KMS-11 (cell line): ENCODE data around the gene CASKIN2.

Experiments
- H2AFZ ChIP-seq: fragments of 200-600 bp; sonication (generic); 2 replicates; pipeline ENCODE4 v1.6.1; 2016; ENCODE audit warnings: antibody characterized with exemption, mixed run types, low read depth
- H3K27ac ChIP-seq: fragments of 200-600 bp; sonication (generic); 2 replicates; pipeline ENCODE4 v1.6.1; 2016; ENCODE audit warnings: mild to moderate bottlenecking, mixed run types
- H3K27me3 ChIP-seq: fragments of 200-600 bp; sonication (generic); 2 replicates; pipeline ENCODE4 v1.6.1; 2017; ENCODE audit warnings: mild to moderate bottlenecking, low read depth, mixed run types, moderate library complexity; ENCODE audit not compliant: insufficient read depth
- H3K36me3 ChIP-seq: fragments of 200-600 bp; sonication (generic); 2 replicates; pipeline ENCODE4 v1.6.1; 2017; ENCODE audit warnings: mild to moderate bottlenecking, mixed run types; ENCODE audit not compliant: insufficient read depth
- H3K4me1 ChIP-seq: fragments of 200-600 bp; sonication (generic); 2 replicates; pipeline ENCODE4 v1.6.1; 2016; ENCODE audit warnings: mild to moderate bottlenecking, low read depth, mixed run types; ENCODE audit not compliant: poor library complexity, severe bottlenecking
- H3K4me2 ChIP-seq: fragments of 200-600 bp; sonication (generic); 2 replicates; pipeline ENCODE4 v1.7.0; 2016; ENCODE audit warnings: mild to moderate bottlenecking, mixed run types
- H3K4me3 ChIP-seq: fragments of 200-600 bp; sonication (generic); IDR thresholded peaks from 2 replicates; pipeline ENCODE4 v1.6.1; 2017; ENCODE audit warnings: low read depth, low read length, mixed read lengths; ENCODE audit not compliant: insufficient read depth
- H3K79me2 ChIP-seq: fragments of 200-600 bp; sonication (generic); 2 replicates; pipeline ENCODE4 v1.6.1; 2016; ENCODE audit warnings: low read depth, mixed run types; ENCODE audit not compliant: insufficient read depth
- H3K9ac ChIP-seq: fragments of 200-600 bp; sonication (generic); 2 replicates; pipeline ENCODE4 v1.6.1; 2016; ENCODE audit warnings: mild to moderate bottlenecking, mixed run types
- H4K20me1 ChIP-seq: fragments of 200-600 bp; sonication (generic); 2 replicates; pipeline ENCODE4 v1.6.1; 2016; ENCODE audit warnings: mild to moderate bottlenecking, mixed run types; ENCODE audit not compliant: insufficient read depth
- CTCF ChIP-seq: fragments of 200-600 bp; sonication (generic); conservative IDR thresholded peaks from 2 replicates; pipeline ENCODE4 v1.6.1; 2017; ENCODE audit warnings: low read depth, mild to moderate bottlenecking, antibody characterized with exemption, low read length, moderate library complexity, mixed read lengths

Gene CASKIN2

DNA sequence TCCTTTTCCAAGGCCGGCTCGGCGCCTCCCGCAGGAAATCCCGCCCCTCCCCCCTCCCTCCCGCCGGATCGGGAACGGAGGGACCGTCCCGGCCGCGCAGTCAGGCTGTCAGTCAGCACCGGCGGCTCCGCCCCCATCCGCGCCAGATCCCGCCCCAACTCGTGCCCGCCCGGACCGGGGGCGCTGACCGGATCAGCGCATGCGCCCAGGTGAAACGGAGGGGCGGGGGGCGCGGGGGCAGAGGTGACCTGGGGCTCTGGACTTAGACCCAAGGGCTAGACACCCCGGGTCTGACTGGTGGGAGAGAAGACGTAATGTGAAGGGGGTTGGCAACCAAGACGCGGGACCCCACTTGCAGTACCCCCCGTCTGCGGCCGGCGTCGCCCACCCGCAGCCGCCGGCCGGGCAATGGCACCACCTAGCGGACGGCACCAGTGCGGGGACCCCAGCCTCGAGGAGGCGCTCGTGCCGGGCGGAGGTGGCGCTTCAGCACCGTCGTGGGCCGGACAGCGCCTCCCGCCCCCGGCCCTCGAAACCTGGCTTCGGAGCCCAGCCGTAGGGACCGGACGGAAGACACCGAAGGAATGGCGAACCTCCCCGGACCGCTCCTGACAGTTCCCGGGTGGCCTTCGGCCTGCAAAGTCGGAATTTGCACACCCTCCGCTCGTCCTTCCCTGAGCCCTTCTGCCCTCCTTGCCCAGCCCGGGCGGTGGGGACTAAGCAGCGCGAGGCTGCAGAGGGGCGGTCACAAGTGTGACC, at the start of gene CASKIN2:
Gene CASKIN2 (minus strand): TSS at position 42 of the 759 bp plus-strand sequence. CDS start 1,733 bp downstream, outside the sequence.
- Histone ChIP-seq H3K27me3 (no peaks in the 10 kb centered on the region), H3K9ac (peak within 1 kb of the TSS; percentile 22; the same call in 1 of the 2 replicates), H3K27ac (no peak within 1 kb of the TSS), H3K79me2 (no peaks in the 10 kb centered on the region), H3K36me3 (no peaks in the 10 kb centered on the region), H3K4me2 (peak within 1 kb of the TSS; percentile 99), H2AFZ (peak within 1 kb of the TSS; percentile 99), H3K4me1 (peaks cover 20% of the 10 kb centered on the region), H3K4me3 (no peak within 1 kb of the TSS), H4K20me1 (no peaks in the 10 kb centered on the region)
- peak; percentile 93 for TF ChIP-seq CTCF

DNA sequence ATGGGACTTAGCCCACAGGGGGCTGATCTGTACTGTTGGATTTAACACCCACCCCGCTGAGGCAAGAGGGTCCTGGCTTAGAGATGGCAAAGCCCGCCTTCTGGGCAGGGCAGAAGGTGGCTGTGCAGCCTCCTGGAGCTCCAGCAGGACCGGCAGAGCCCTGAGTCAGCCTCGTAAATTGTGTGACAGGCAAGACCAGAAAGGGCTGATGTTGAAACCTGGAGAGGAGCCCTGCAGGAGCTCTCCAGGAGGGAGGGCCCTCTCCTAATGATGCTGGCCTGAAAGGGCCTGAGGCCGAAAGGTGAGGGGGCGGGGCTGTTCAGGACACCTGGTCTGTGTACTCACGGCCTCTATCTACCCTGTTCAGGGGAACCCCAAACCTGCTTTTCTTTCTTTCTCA, 49.7 kb upstream of the CASKIN2 start:
- TF ChIP-seq CTCF: no peak
- H3K79me2 ChIP-seq: no peaks in the 10 kb centered on the region
- H2AFZ ChIP-seq: no peak overlapping the region
- H3K36me3 ChIP-seq: no peaks in the 10 kb centered on the region
- no peak overlapping the region for H3K4me3 ChIP-seq
- no peak overlapping the region for H3K27ac ChIP-seq
- peaks cover 5% of the 10 kb centered on the region for H3K4me1 ChIP-seq
- no peaks in the 10 kb centered on the region for H3K27me3 ChIP-seq
- no peaks in the 10 kb centered on the region for H4K20me1 ChIP-seq
- H3K4me2 ChIP-seq: no peak overlapping the region
- no peak overlapping the region for H3K9ac ChIP-seq

DNA sequence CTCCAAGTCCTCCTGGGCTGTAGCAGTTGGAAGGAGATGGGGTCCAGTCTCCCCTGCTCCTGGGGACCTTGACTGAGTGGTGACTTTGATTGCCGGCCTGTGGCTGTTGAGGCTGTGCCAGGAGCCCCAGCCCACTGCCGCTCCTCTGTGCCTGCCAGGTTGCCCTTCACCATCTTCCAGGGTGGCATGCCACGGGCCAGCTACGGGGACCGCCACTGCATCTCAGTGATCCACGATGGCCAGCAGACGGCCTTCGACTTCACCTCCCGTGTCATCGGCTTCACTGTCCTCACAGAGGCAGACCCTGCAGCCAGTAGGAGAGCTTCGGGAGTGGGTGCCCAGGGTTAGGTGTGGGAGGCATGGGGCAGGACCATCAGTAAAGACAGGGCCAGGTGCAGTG, 48.9 kb upstream of the CASKIN2 start:
- no peak overlapping the region for H3K4me3 ChIP-seq
- no peak overlapping the region for H3K4me2 ChIP-seq
- no peak overlapping the region for H3K9ac ChIP-seq
- H3K4me1 ChIP-seq: peaks cover 5% of the 10 kb centered on the region
- H2AFZ ChIP-seq: no peak overlapping the region
- H3K27me3 ChIP-seq: no peaks in the 10 kb centered on the region
- H4K20me1 ChIP-seq: no peaks in the 10 kb centered on the region
- TF ChIP-seq CTCF: no peak
- no peaks in the 10 kb centered on the region for H3K36me3 ChIP-seq
- no peak overlapping the region for H3K27ac ChIP-seq
- no peaks in the 10 kb centered on the region for H3K79me2 ChIP-seq

DNA sequence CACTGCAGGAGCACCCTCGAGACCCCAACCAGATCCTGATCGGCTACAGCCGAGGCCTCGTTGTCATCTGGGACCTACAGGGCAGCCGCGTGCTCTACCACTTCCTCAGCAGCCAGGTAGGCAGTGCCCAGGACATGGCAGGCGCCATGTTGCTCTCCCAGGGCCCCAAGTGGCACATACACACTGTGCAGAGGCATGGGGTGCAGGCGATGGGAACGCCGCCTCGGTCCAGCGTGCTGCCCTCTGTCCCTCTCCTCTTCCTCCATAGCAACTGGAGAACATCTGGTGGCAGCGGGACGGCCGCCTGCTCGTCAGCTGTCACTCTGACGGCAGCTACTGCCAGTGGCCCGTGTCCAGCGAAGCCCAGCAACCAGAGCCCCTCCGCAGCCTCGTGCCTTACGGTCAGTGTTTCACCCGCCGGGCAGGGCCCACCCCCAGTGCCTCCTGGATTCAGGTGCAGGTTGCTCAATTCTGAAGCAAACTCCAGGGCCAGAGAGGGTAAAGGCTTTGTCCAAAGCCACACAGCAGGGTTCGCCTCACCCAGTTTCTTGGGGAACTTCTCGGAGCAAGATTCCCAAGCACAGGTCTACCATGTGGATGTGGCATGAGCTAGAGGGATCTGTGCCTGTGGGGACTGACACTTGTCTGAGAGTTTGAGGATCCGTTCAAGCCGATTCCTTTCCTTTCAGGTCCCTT, 47.9 kb upstream of the CASKIN2 start:
- Histone ChIP-seq H3K4me3 (no peak overlapping the region), H3K4me2 (no peak overlapping the region), H4K20me1 (no peaks in the 10 kb centered on the region), H3K27me3 (no peaks in the 10 kb centered on the region), H3K9ac (no peak overlapping the region), H3K36me3 (no peaks in the 10 kb centered on the region), H3K79me2 (no peaks in the 10 kb centered on the region), H3K27ac (no peak overlapping the region), H2AFZ (no peak overlapping the region), H3K4me1 (peaks cover 5% of the 10 kb centered on the region)
- no peak for TF ChIP-seq CTCF
